ENCODE data around the gene BMPR1A.

DNA sequence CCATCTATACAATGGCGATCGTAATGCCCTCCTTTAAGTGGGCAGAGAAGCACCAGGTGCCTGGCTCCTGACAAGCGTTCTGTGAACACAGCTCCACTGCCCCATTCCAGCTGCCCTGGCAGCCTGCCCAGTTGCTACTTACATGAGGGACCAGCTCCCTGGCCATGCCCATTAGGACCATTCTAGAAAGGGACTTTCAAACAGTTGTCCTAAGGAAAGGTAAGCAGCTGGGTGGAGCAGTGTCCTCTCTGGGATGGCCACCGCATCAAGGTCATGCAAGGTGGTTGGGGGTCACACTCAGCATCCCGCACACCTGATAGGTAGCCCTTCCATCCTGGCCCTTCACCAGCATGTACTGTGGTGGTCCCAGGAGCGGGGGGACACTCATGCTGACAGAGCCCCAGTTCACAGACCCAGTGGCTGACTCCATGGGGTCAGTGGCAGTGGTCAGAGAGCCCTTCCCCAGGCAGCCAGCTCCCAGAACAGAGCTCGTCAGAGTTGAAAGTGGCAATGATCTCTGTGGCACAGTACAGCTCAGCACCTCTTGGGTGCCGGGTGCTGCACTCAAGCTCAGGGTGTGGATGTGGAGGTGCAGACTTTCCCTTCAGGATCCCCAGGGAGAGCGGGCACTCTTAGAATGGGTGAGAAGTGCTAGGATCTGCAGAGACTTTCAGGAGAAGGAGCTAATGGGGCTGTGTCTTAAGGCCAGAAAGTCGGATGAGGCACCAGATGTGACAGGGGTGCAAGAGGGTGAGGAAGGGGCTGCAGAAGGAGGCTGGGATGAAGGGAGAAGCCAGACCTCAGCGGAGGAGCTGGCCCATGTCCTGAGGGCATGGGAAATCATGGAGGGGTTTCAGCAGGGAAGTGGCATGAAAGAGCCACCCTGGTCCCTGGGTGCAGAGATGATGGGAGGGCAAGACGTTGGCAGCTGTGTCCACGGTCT lies 190.1 kb downstream of the BMPR1A start:
- TF ChIP-seq FOSL1 (CRISPR knock-in tag; IDR thresholded peaks at IDR 0.05; ENCODE audit: borderline replicate concordance), result no peak
- no peak for TF ChIP-seq SIN3A (IDR thresholded peaks at IDR 0.05; ENCODE audit: borderline replicate concordance, low read depth, low read length)
- TF ChIP-seq PAX8 (CRISPR knock-in tag; IDR thresholded peaks at IDR 0.05; ENCODE audit: borderline replicate concordance), result no peak

All from HepG2 (cell line).